SK-N-SH (cell line): ENCODE results near the gene TNFAIP8L3. TPM values are rescaled to one million over a fixed set of nuclear protein-coding genes. Genes with fewer than 3 reads are reported as not detected.
A peak's percentile ranks its signal among the peaks of the same experiment; 100 is the strongest.

Experiments
- CTCF ChIA-PET: fragments of 300-600, 350-600 bp; formaldehyde crosslinking; extraction: SDS; loops from one replicate; lab custom pipeline; 2021; lab: Yijun Ruan, JAX
- POLR2A ChIA-PET: fragments of 350-600 bp; sonication (Branson Sonifier 250); formaldehyde crosslinking; extraction: SDS; loops from one replicate; lab custom pipeline; 2020; ENCODE audit warnings: antibody characterized with exemption, inconsistent platforms; lab: Yijun Ruan, JAX
- DNase-seq: peaks from one replicate; pipeline ENCODE4 v3.0.0; 2012
- H2AFZ ChIP-seq: fragments of 200-600 bp; sonication (generic); 2 replicates; pipeline ENCODE4 v1.8.1; 2016; ENCODE audit warnings: antibody characterized with exemption, mild to moderate bottlenecking, low read depth
- H3F3A ChIP-seq: fragments of 200-600 bp; sonication (generic); replicated peaks from 2 replicates; pipeline ENCODE3; 2016; ENCODE audit warnings: antibody characterized with exemption, mild to moderate bottlenecking; ENCODE audit not compliant: insufficient read depth
- H3K27ac ChIP-seq, 2 experiments: fragments of 200-500 bp in 1 of 2; fragments of 200-600 bp in 1 of 2; sonication (Bioruptor generic) in 1 of 2; sonication (generic), shearing (Covaris generic) in 1 of 2; 2 replicates each; pipeline versions ENCODE4 v1.5.1 to v1.6.1; 2014 to 2016; ENCODE audit warnings: low read depth in 2 of 2, inconsistent platforms in 1 of 2, low read length in 1 of 2, mild to moderate bottlenecking in 1 of 2, mixed read lengths in 1 of 2
- H3K27me3 ChIP-seq: fragments of 200-600 bp; sonication (generic), shearing (Covaris generic); 2 replicates; pipeline ENCODE4 v1.6.1; 2016; ENCODE audit warnings: mixed run types; ENCODE audit not compliant: insufficient read depth
- H3K36me3 ChIP-seq, 2 experiments: fragments of 200-500 bp in 1 of 2; fragments of 200-600 bp in 1 of 2; sonication (Bioruptor generic) in 1 of 2; sonication (generic) in 1 of 2; replicated peaks in 1 of 2; 2 replicates each; pipeline versions ENCODE3 to v1.5.1; 2014 to 2016; ENCODE audit warnings: low read length in 1 of 2, mild to moderate bottlenecking in 1 of 2; ENCODE audit not compliant: insufficient read depth in 2 of 2, control insufficient read depth in 1 of 2
- H3K4me1 ChIP-seq, 2 experiments: fragments of 200-500 bp in 1 of 2; fragments of 200-600 bp in 1 of 2; sonication (Bioruptor generic) in 1 of 2; sonication (generic), shearing (Covaris generic) in 1 of 2; 2 replicates each; pipeline versions ENCODE4 v1.5.1 to v1.6.1; 2014 to 2016; ENCODE audit warnings: low read depth in 1 of 2, low read length in 1 of 2, mixed run types in 1 of 2; ENCODE audit not compliant: insufficient read depth in 2 of 2, control insufficient read depth in 1 of 2
- H3K4me2 ChIP-seq: fragments of 200-600 bp; sonication (generic), shearing (Covaris generic); 2 replicates; pipeline ENCODE4 v1.6.1; 2017; ENCODE audit warnings: mixed run types
- H3K4me3 ChIP-seq, 2 experiments: fragments of 200-500 bp in 1 of 2; fragments of 200-600 bp in 1 of 2; sonication (Bioruptor generic) in 1 of 2; sonication (generic), shearing (Covaris generic) in 1 of 2; 2 replicates each; pipeline versions ENCODE4 v1.5.1 to v1.8.1; 2014 to 2016; ENCODE audit warnings: low read depth in 2 of 2, inconsistent platforms in 1 of 2, low read length in 1 of 2, mild to moderate bottlenecking in 1 of 2, mixed read lengths in 1 of 2, moderate library complexity in 1 of 2
- H3K79me2 ChIP-seq: fragments of 200-600 bp; sonication (generic); 2 replicates; pipeline ENCODE4 v1.8.1; 2017; ENCODE audit warnings: mild to moderate bottlenecking; ENCODE audit not compliant: insufficient read depth
- H3K9ac ChIP-seq: fragments of 200-600 bp; sonication (generic); 2 replicates; pipeline ENCODE4 v1.6.1; 2017; ENCODE audit warnings: mixed run types
- H3K9me2 ChIP-seq: fragments of 200-600 bp; sonication (generic); 2 replicates; pipeline ENCODE4 v1.6.1; 2017; ENCODE audit warnings: mixed run types
- H3K9me3 ChIP-seq: fragments of 200-600 bp; sonication (generic); 2 replicates; pipeline ENCODE4 v1.6.1; 2017; ENCODE audit warnings: mixed run types, mild to moderate bottlenecking, moderate library complexity
- H4K20me1 ChIP-seq: fragments of 200-600 bp; sonication (generic); 2 replicates; pipeline ENCODE4 v1.6.1; 2017; ENCODE audit warnings: mild to moderate bottlenecking, mixed run types; ENCODE audit not compliant: insufficient read depth
- CTCF ChIP-seq: fragments of 200-600 bp; sonication (generic); IDR thresholded peaks from 2 replicates; pipeline ENCODE4 v1.6.1; 2017; ENCODE audit warnings: antibody characterized with exemption, mild to moderate bottlenecking, moderate library complexity
- ELF1 ChIP-seq: IDR thresholded peaks from 2 replicates; pipeline ENCODE4 v1.4.0; 2012
- EP300 ChIP-seq, 2 experiments: IDR thresholded peaks; 2 replicates each; pipeline versions ENCODE4 v1.4.0 to v1.6.1; 2012; ENCODE audit warnings: borderline replicate concordance in 1 of 2, low read depth in 1 of 2, low read length in 1 of 2
- EZH2phosphoT487 ChIP-seq: fragments of 200-600 bp; sonication (generic); IDR thresholded peaks from 2 replicates; pipeline ENCODE4 v1.6.1; 2017; ENCODE audit warnings: low read depth, mixed run types, mild to moderate bottlenecking, antibody characterized with exemption, moderate library complexity, borderline replicate concordance
- FOXJ3 ChIP-seq: sonication (generic); formaldehyde crosslinking; IDR thresholded peaks from 2 replicates; pipeline ENCODE4 v1.5.1; 2020; ENCODE audit warnings: mild to moderate bottlenecking, missing genetic modification reagents
- GABPA ChIP-seq: IDR thresholded peaks from 2 replicates; pipeline ENCODE4 v1.4.0; 2012; ENCODE audit warnings: low read depth, mild to moderate bottlenecking
- IRF3 ChIP-seq: fragments of 150-350 bp; IDR thresholded peaks from 2 replicates; pipeline ENCODE4 v1.6.1; 2016; ENCODE audit warnings: mild to moderate bottlenecking, low read depth, low read length
- JUND ChIP-seq: IDR thresholded peaks from 2 replicates; pipeline ENCODE4 v1.4.0; 2012
- MAX ChIP-seq: IDR thresholded peaks from 2 replicates; pipeline ENCODE4 v1.4.0; 2012; ENCODE audit warnings: low read depth
- MXI1 ChIP-seq: IDR thresholded peaks from 2 replicates; pipeline ENCODE4 v1.6.1; 2012; ENCODE audit warnings: mild to moderate bottlenecking, low read depth, low read length, improper control_type of control experiment
- RAD21 ChIP-seq: IDR thresholded peaks from 2 replicates; pipeline ENCODE4 v1.6.1; 2012; ENCODE audit warnings: mild to moderate bottlenecking, low read length
- REST ChIP-seq: IDR thresholded peaks from 2 replicates; pipeline ENCODE4 v1.6.1; 2012; ENCODE audit warnings: mild to moderate bottlenecking, low read depth, low read length, moderate library complexity
- RFX5 ChIP-seq: IDR thresholded peaks from 2 replicates; pipeline ENCODE4 v1.6.1; 2012; ENCODE audit warnings: mild to moderate bottlenecking, improper control_type of control experiment, low read length
- SIN3A ChIP-seq: IDR thresholded peaks from 2 replicates; pipeline ENCODE4 v1.6.1; 2012; ENCODE audit warnings: low read depth, mild to moderate bottlenecking, low read length, moderate library complexity, borderline replicate concordance
- TCF12 ChIP-seq: IDR thresholded peaks from 2 replicates; pipeline ENCODE4 v1.4.0; 2012
- TEAD4 ChIP-seq: IDR thresholded peaks from 2 replicates; pipeline ENCODE4 v1.4.0; 2012; ENCODE audit warnings: mild to moderate bottlenecking, borderline replicate concordance; ENCODE audit not compliant: insufficient read depth
- USF1 ChIP-seq: IDR thresholded peaks from 2 replicates; pipeline ENCODE4 v1.4.0; 2012; ENCODE audit warnings: low read depth, borderline replicate concordance
- USF2 ChIP-seq: fragments of 150-350 bp; IDR thresholded peaks from 2 replicates; pipeline ENCODE4 v1.6.1; 2017; ENCODE audit warnings: antibody characterized with exemption, low read length, low read depth, borderline replicate concordance
- WGBS: methylation state at CpG from one replicate; pipeline ENCODE4 v1.1.6; 2017; ENCODE audit warnings: low lambda C conversion rate; 5-methylcytosine and 5-hydroxymethylcytosine counted together
- polyA plus RNA-seq, 3 experiments: library from polyadenylated mRNA; depleted of rRNA; stranded (reverse); fragments of >200 nt; gene quantifications; 2 replicates each; pipeline ENCODE4 v1.2.3, GENCODE V29; 2012

TNFAIP8L3 gene
- polyA plus RNA-seq, 1 of the 3 experiments (the other 2 are of a cell fraction) = 0.08 TPM

- TF ChIP-seq USF1 (no peak), JUND (no peak), GABPA (no peak), MXI1 (no peak), REST (no peak)
Observed at GRCh38 chr15:51082246-51082645, 12.5 kb downstream of the TNFAIP8L3 start (continued).

GRCh38 chr15:51080286-51080685 is 14.4 kb downstream of the TNFAIP8L3 start:
- Histone ChIP-seq H3K4me1 (peaks cover 0 to 7% of the 10 kb centered on the region in 2 experiments; a peak in 1 of 4 replicates), H4K20me1 (no peaks in the 10 kb centered on the region), H3K36me3 (no peaks in the 10 kb centered on the region), H3K27ac (no peak overlapping the region), H2AFZ (no peak overlapping the region), H3K27me3 (no peaks in the 10 kb centered on the region), H3F3A (no peaks in the 10 kb centered on the region), H3K9me2 (no peaks in the 10 kb centered on the region), H3K9ac (no peak overlapping the region), H3K79me2 (no peaks in the 10 kb centered on the region), H3K4me2 (peak overlapping the region; percentile 16; the same call in 1 of the 2 replicates), H3K9me3 (no peaks in the 10 kb centered on the region), H3K4me3 (no peak overlapping the region)
- POLR2A ChIA-PET = no interaction called here
- WGBS = 69% methylated on average over 5 of the region's 5 CpGs
- CTCF ChIA-PET = interaction anchor here (0.6 to 1.9 kb wide), 3 partner anchors 16 to 1400 kb away, joined by 3 to 4 read pairs (median 3); no protein-coding TSS in a partner anchor
- no peak for DNase-seq
- TF ChIP-seq EP300 (IDR thresholded peaks at IDR 0.05; ENCODE audit: borderline replicate concordance in 1 of 2, low read depth in 1 of 2, low read length in 1 of 2) = no peak
- no peak for TF ChIP-seq CTCF
- no peak for TF ChIP-seq FOXJ3 (CRISPR knock-in tag)
- TF ChIP-seq RFX5 = no peak
- TF ChIP-seq MXI1 = no peak
- no peak for TF ChIP-seq IRF3
- TF ChIP-seq REST = no peak
- no peak for TF ChIP-seq EZH2phosphoT487
- TF ChIP-seq SIN3A = no peak
- no peak for TF ChIP-seq RAD21
- no peak for TF ChIP-seq TEAD4
- TF ChIP-seq MAX = no peak
- no peak for TF ChIP-seq ELF1
- TF ChIP-seq TCF12 = no peak
- TF ChIP-seq JUND = no peak
- no peak for TF ChIP-seq USF2
